Adrenal gland (tissue), 12 donors: ENCODE data around the gene TOMM22. TPM values are rescaled to one million over a fixed set of nuclear protein-coding genes. Genes with fewer than 3 reads are reported as not detected.

Experiments
- DNase-seq, 7 donors: peaks; one replicate each; pipeline ENCODE4 v3.0.0-alpha.2; 2019 to 2020
- H3K27ac ChIP-seq, 5 donors: fragments of 200-600 bp; sonication (generic) in 4 of 5; 1 replicate in 3 of 5; 2 replicates in 2 of 5; pipeline versions ENCODE4 v1.5.1 to v1.8.0; 2016 to 2020; ENCODE audit warnings: mild to moderate bottlenecking in 1 of 5
- H3K27me3 ChIP-seq: fragments of 200-600 bp; 2 replicates; pipeline ENCODE4 v1.8.0; 2021
- H3K36me3 ChIP-seq, 2 donors: fragments of 200-600 bp; replicated peaks in 1 of 2; 1 replicate in 1 of 2; 2 replicates in 1 of 2; pipeline versions ENCODE4 v1.5.1 to v1.8.0; 2018 to 2022
- H3K4me1 ChIP-seq, 2 donors: fragments of 200-600 bp; replicated peaks in 1 of 2; 1 replicate in 1 of 2; 2 replicates in 1 of 2; pipeline versions ENCODE4 v1.5.1 to v1.8.0; 2018 to 2021
- H3K4me3 ChIP-seq, 4 donors: fragments of 200-600 bp; sonication (generic) in 3 of 4; one replicate each; pipeline ENCODE4 v1.5.1; 2016 to 2018
- H3K9me3 ChIP-seq, 3 donors: fragments of 200-600 bp; sonication (generic) in 1 of 3; replicated peaks in 1 of 3; 1 replicate in 2 of 3; 2 replicates in 1 of 3; pipeline versions ENCODE4 v1.5.1 to v1.8.0; 2016 to 2021
- CTCF ChIP-seq, 6 experiments: fragments of 450-650 bp in 4 of 6; fragments of 200-600 bp in 2 of 6; sonication (generic) in 1 of 6; IDR thresholded peaks; 1 replicate in 5 of 6; 2 replicates in 1 of 6; pipeline versions ENCODE4 v1.5.1 to v1.8.0; 2016 to 2021; ENCODE audit warnings: antibody characterized with exemption in 6 of 6, mild to moderate bottlenecking in 2 of 6, moderate library complexity in 1 of 6
- POLR2A ChIP-seq, 2 donors: fragments of 450-650 bp; IDR thresholded peaks; one replicate each; pipeline ENCODE4 v1.6.1; 2017; ENCODE audit warnings: antibody characterized with exemption in 2 of 2, mild to moderate bottlenecking in 2 of 2, moderate library complexity in 1 of 2
- WGBS, 4 donors: extraction: QIAGEN DNeasy Blood & Tissue Kit in 2 of 4; methylation state at CpG; one replicate each; pipeline versions ENCODE4 v1.1.5 to v1.1.7; 2013 to 2017; 5-methylcytosine and 5-hydroxymethylcytosine counted together
- intact Hi-C, 2 donors: fragments of 100-400 bp; cut with DNase I; formaldehyde crosslinking; loops; one replicate each; pipeline versions ENCODE4 v1.14.1 to v1.15.0; 2022 to 2023
- polyA plus RNA-seq, 3 donors: library from polyadenylated mRNA; stranded (reverse); fragments of 200-250 nt in 2 of 3; fragments of 350-450 nt in 1 of 3; fragmentation: Illumina TruSeq in 1 of 3; extraction: RNeasy Lipid Tissue Mini Kit (QIAGEN cat#74804) in 1 of 3; gene quantifications; one replicate each; pipeline ENCODE4 v1.2.3, GENCODE V29; 2013 to 2014
- total RNA-seq, 9 donors: library from RNA; depleted of rRNA in 4 of 9; stranded (reverse); fragments of >200 nt in 4 of 9; fragments of 120-200 nt in 1 of 9; fragmentation: NEBNext Ultra II Directional in 1 of 9; extraction: Animal tissue kit (Norgen Biotek cat#: 25700) in 1 of 9; gene quantifications; one replicate each; pipeline versions ENCODE4 v1.1.0 to v1.2.4, GENCODE V29; 2013 to 2023
- donor health status: healthy with polysubstance abuse.
- donor health status: Bipolar disorder and iron deficiency.
- donor health status: DM: yes; HTN: yes; CAD: no.
- donor health status: DM: no; HTN: no; CAD: no.
- donor health status: DM: no; HTN: no; CAD: no.
- donor health status: DM: yes; HTN: yes; CAD: no.

Gene TOMM22
- total and polyA plus RNA-seq, 12 donors, result 16.9 to 86.3 (median 55.3) TPM

- WGBS, 4 donors, result 81 to 82% (median 81%) methylated on average over 12 to 13 of the region's 13 CpGs
- TF ChIP-seq CTCF (IDR thresholded peaks at IDR 0.05), result no peak
- no peak for TF ChIP-seq POLR2A (IDR thresholded peaks at IDR 0.05)
- intact Hi-C loops, result no loop called here
- DNase-seq, result peak in 1 of 7 donors; percentile 17
- Histone ChIP-seq H3K36me3 (peaks cover 0 to 72% of the 10 kb centered on the region in 2 donors), H3K9me3 (no peaks in the 10 kb centered on the region), H3K4me3 (no peak overlapping the region), H3K4me1 (peaks cover 18 to 34% of the 10 kb centered on the region in 2 donors), H3K27me3 (no peaks in the 10 kb centered on the region), H3K27ac (peak overlapping the region in 2 of 5 donors; percentile 34 to 83)
Observed at GRCh38 chr22:38732251-38732815, 50.6 kb downstream of the TOMM22 start.

DNA sequence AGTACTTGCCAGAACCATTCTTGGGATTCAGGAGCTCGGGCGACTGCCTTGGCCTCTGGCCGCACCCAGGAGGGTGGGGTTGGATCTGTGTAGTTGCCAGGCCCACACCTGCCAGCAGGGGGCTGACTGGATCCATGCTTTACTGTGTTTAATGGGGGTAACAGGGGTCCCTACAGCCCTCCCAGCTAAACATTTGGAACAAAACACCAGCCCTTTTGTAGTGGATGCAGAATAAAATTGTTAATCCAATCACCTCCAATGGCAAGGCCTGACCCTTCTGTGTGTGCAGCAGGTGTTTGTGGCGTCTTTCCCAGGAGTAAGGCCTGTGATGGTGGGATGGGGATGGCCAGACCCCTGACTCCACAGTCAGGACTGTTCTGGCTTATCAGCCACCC, 51.6 kb downstream of the TOMM22 start:
- H3K9me3 ChIP-seq, result no peaks in the 10 kb centered on the region
- TF ChIP-seq CTCF (IDR thresholded peaks at IDR 0.05), result peak; percentile 35 to 69 (median 54)
- no peak for TF ChIP-seq POLR2A (IDR thresholded peaks at IDR 0.05)
- intact Hi-C loops, result no loop called here
- H3K4me3 ChIP-seq, result no peak overlapping the region
- H3K27ac ChIP-seq, result peak overlapping the region in 4 of 5 donors; percentile 16 to 83 (median 77)
- H3K4me1 ChIP-seq, result peaks cover 18 to 29% of the 10 kb centered on the region in 2 donors
- H3K36me3 ChIP-seq, result peaks cover 0 to 72% of the 10 kb centered on the region in 2 donors
- DNase-seq, result peak in 1 of 7 donors; percentile 51
- no peaks in the 10 kb centered on the region for H3K27me3 ChIP-seq
- WGBS, 4 donors, result 12 to 42% (median 38%) methylated on average over 3 to 4 of the region's 4 CpGs

- DNase-seq, result peak in 6 of 7 donors; percentile 71 to 80 (median 76)
- Histone ChIP-seq H3K36me3 (peaks cover 0 to 72% of the 10 kb centered on the region in 2 donors), H3K27ac (peak overlapping the region in 4 of 5 donors; percentile 16 to 83 (median 77)), H3K9me3 (no peaks in the 10 kb centered on the region), H3K27me3 (no peaks in the 10 kb centered on the region), H3K4me1 (peaks cover 18 to 24% of the 10 kb centered on the region in 2 donors), H3K4me3 (no peak overlapping the region)
- TF ChIP-seq CTCF (IDR thresholded peaks at IDR 0.05) (no peak), POLR2A (IDR thresholded peaks at IDR 0.05) (no peak)
- WGBS, 4 donors, result 37 to 60% (median 41%) methylated on average over 2 to 8 of the region's 8 CpGs
- intact Hi-C loops, result no loop called here
Observed at GRCh38 chr22:38733724-38734381, 52.1 kb downstream of the TOMM22 start.

GRCh38 chr22:38734421-38735100, 52.8 kb downstream of the TOMM22 start:
- no peaks in the 10 kb centered on the region for H3K27me3 ChIP-seq
- intact Hi-C loops, result no loop called here
- H3K4me3 ChIP-seq, result no peak overlapping the region
- TF ChIP-seq POLR2A (IDR thresholded peaks at IDR 0.05), result no peak
- no peak for TF ChIP-seq CTCF (IDR thresholded peaks at IDR 0.05)
- DNase-seq, result peak in 1 of 7 donors; percentile 42
- H3K27ac ChIP-seq, result peak overlapping the region in 4 of 5 donors; percentile 16 to 83 (median 77)
- H3K9me3 ChIP-seq, result no peaks in the 10 kb centered on the region
- peaks cover 18 to 19% of the 10 kb centered on the region in 2 donors for H3K4me1 ChIP-seq
- peaks cover 0 to 74% of the 10 kb centered on the region in 2 donors for H3K36me3 ChIP-seq
- WGBS, 4 donors, result 83 to 93% (median 88%) methylated on average over 12 to 13 of the region's 13 CpGs
